CD4-positive, CD25-positive, alpha-beta regulatory T cell (primary cell): ENCODE measurements around the gene SPTB. TPM values are rescaled to one million over a fixed set of nuclear protein-coding genes. Genes with fewer than 3 reads are reported as not detected.
A peak's percentile ranks its signal among the peaks of the same experiment; 100 is the strongest.

Experiments used
- ATAC-seq, 2 donors: fragments of 150-1000 bp; cut with Tn5 transposase; one replicate each; pipeline ENCODE4 v1.10.0; 2021; ENCODE audit warnings: low read depth in 2 of 2, moderate number of reproducible peaks in 2 of 2, moderate library complexity in 1 of 2
- DNase-seq, 3 donors: peaks; one replicate each; pipeline versions ENCODE4 v3.0.0 to v3.0.0-alpha.2; 2012 to 2022; ENCODE audit warnings: mixed read lengths in 1 of 3
- H3K27ac ChIP-seq: one replicate; pipeline ENCODE4 v1.7.0; 2013; ENCODE audit warnings: mild to moderate bottlenecking, low read length; ENCODE audit not compliant: insufficient read depth, poor library complexity, severe bottlenecking
- H3K27me3 ChIP-seq: one replicate; pipeline ENCODE4 v1.7.0; 2013; ENCODE audit warnings: low read length; ENCODE audit not compliant: control insufficient read depth, insufficient read depth
- H3K36me3 ChIP-seq: one replicate; pipeline ENCODE4 v1.7.0; 2013; ENCODE audit warnings: mild to moderate bottlenecking, low read length, moderate library complexity; ENCODE audit not compliant: control insufficient read depth, insufficient read depth
- H3K4me1 ChIP-seq: 2 replicates; pipeline ENCODE4 v1.7.0; 2013; ENCODE audit warnings: mild to moderate bottlenecking, low read length; ENCODE audit not compliant: insufficient read depth, control insufficient read depth, poor library complexity, severe bottlenecking
- H3K4me3 ChIP-seq: one replicate; pipeline ENCODE4 v1.7.0; 2013; ENCODE audit warnings: low read depth, mild to moderate bottlenecking, low read length, moderate library complexity
- H3K9me3 ChIP-seq, 2 experiments: 1 replicate in 1 of 2; 2 replicates in 1 of 2; pipeline ENCODE4 v1.7.0; 2013; ENCODE audit warnings: low read length in 2 of 2, mild to moderate bottlenecking in 1 of 2, moderate library complexity in 1 of 2; ENCODE audit not compliant: control insufficient read depth in 2 of 2
- H3K27ac Mint-ChIP-seq, 3 donors: one replicate each; pipeline ENCODE4 v1.8.0; 2020 to 2022; ENCODE audit warnings: mild to moderate bottlenecking in 3 of 3, mixed read lengths in 3 of 3, moderate library complexity in 2 of 3
- H3K27me3 Mint-ChIP-seq: one replicate; pipeline ENCODE4 v1.8.0; 2022; ENCODE audit warnings: mild to moderate bottlenecking, mixed read lengths
- H3K36me3 Mint-ChIP-seq: one replicate; pipeline ENCODE4 v1.8.0; 2020; ENCODE audit warnings: mixed read lengths
- H3K4me1 Mint-ChIP-seq, 4 donors: one replicate each; pipeline ENCODE4 v1.8.0; 2020 to 2022; ENCODE audit warnings: mixed read lengths in 4 of 4, mild to moderate bottlenecking in 1 of 4
- H3K4me3 Mint-ChIP-seq, 4 donors: one replicate each; pipeline ENCODE4 v1.8.0; 2020 to 2022; ENCODE audit warnings: mild to moderate bottlenecking in 4 of 4, mixed read lengths in 4 of 4, moderate library complexity in 3 of 4
- H3K9me3 Mint-ChIP-seq, 7 donors: one replicate each; pipeline ENCODE4 v1.8.0; 2020 to 2022; ENCODE audit warnings: mixed read lengths in 7 of 7, mild to moderate bottlenecking in 3 of 7, moderate library complexity in 2 of 7
- polyA plus RNA-seq, 4 donors: library from polyadenylated mRNA; unstranded; fragments of 300-500 nt; fragmentation: Illumina TruSeq; gene quantifications; one replicate each; pipeline ENCODE4 v1.2.3, GENCODE V29; 2021
- total RNA-seq: library from RNA; stranded (reverse); gene quantifications from one replicate; pipeline ENCODE4 v1.2.3, GENCODE V29; 2022

The SPTB gene
- total and polyA plus RNA-seq, 5 donors from 2014 or later: 0.11 to 0.91 (median 0.24) TPM; not detected in 1

GRCh38 chr14:64912261-64912660, 32.6 kb upstream of the SPTB start:
- no peak overlapping the region for H3K4me3 ChIP-seq
- peaks cover 7% of the 10 kb centered on the region for H3K36me3 Mint-ChIP-seq
- H3K27me3 ChIP-seq: peaks cover 3% of the 10 kb centered on the region
- H3K9me3 Mint-ChIP-seq: no peaks in the 10 kb centered on the region
- H3K27ac Mint-ChIP-seq: no peak overlapping the region
- DNase-seq (peak in 1 of 3 donors; percentile 12), ATAC-seq (no peak)
- H3K27ac ChIP-seq: no peak overlapping the region
- H3K4me1 ChIP-seq: peaks cover 26% of the 10 kb centered on the region
- H3K4me3 Mint-ChIP-seq: peak overlapping the region in 2 of 4 donors; percentile 67 to 91
- peaks cover 23 to 44% (median 33%) of the 10 kb centered on the region in 4 donors for H3K4me1 Mint-ChIP-seq
- H3K27me3 Mint-ChIP-seq: peaks cover 26% of the 10 kb centered on the region
- H3K36me3 ChIP-seq: no peaks in the 10 kb centered on the region
- H3K9me3 ChIP-seq: no peaks in the 10 kb centered on the region

- no peak overlapping the region for H3K27ac Mint-ChIP-seq
These were observed 31.3 kb upstream of the SPTB start for GRCh38 chr14:64910847-64911495.

GRCh38 chr14:64906022-64906421, 26.3 kb upstream of the SPTB start:
- no peak for ATAC-seq
- no peak overlapping the region for H3K27ac ChIP-seq
- peaks cover 6% of the 10 kb centered on the region for H3K27me3 ChIP-seq
- no peaks in the 10 kb centered on the region for H3K9me3 ChIP-seq
- H3K4me1 ChIP-seq: no peaks in the 10 kb centered on the region
- no peaks in the 10 kb centered on the region for H3K4me1 Mint-ChIP-seq
- no peak overlapping the region for H3K4me3 Mint-ChIP-seq
- peaks cover 47% of the 10 kb centered on the region for H3K27me3 Mint-ChIP-seq
- no peaks in the 10 kb centered on the region for H3K36me3 Mint-ChIP-seq
- no peak overlapping the region for H3K4me3 ChIP-seq
- peak overlapping the region in 1 of 3 donors; percentile 72 for H3K27ac Mint-ChIP-seq
- peaks cover 0 to 2% (median 0%) of the 10 kb centered on the region in 7 donors for H3K9me3 Mint-ChIP-seq
- H3K36me3 ChIP-seq: no peaks in the 10 kb centered on the region
- DNase-seq: no peak

More at GRCh38 chr14:64910847-64911495, 31.3 kb upstream of the SPTB start:
- H3K4me1 ChIP-seq: peaks cover 16% of the 10 kb centered on the region
- peaks cover 4% of the 10 kb centered on the region for H3K36me3 Mint-ChIP-seq
- peaks cover 17 to 33% (median 27%) of the 10 kb centered on the region in 4 donors for H3K4me1 Mint-ChIP-seq
- peaks cover 3% of the 10 kb centered on the region for H3K27me3 ChIP-seq
- H3K27ac ChIP-seq: no peak overlapping the region
- no peak for DNase-seq
- ATAC-seq: no peak
- peaks cover 0 to 2% (median 0%) of the 10 kb centered on the region in 7 donors for H3K9me3 Mint-ChIP-seq
- H3K36me3 ChIP-seq: no peaks in the 10 kb centered on the region
- no peak overlapping the region for H3K4me3 ChIP-seq
- peaks cover 32% of the 10 kb centered on the region for H3K27me3 Mint-ChIP-seq
- no peak overlapping the region for H3K4me3 Mint-ChIP-seq
- H3K9me3 ChIP-seq: no peaks in the 10 kb centered on the region

GRCh38 chr14:64899958-64900357, 20.3 kb upstream of the SPTB start:
- no peaks in the 10 kb centered on the region for H3K9me3 Mint-ChIP-seq
- no peaks in the 10 kb centered on the region for H3K36me3 Mint-ChIP-seq
- Histone ChIP-seq H3K27ac (no peak overlapping the region), H3K27me3 (peaks cover 12% of the 10 kb centered on the region), H3K36me3 (no peaks in the 10 kb centered on the region), H3K4me3 (no peak overlapping the region), H3K9me3 (no peaks in the 10 kb centered on the region), H3K4me1 (no peaks in the 10 kb centered on the region)
- ATAC-seq (no peak), DNase-seq (no peak)
- no peak overlapping the region for H3K27ac Mint-ChIP-seq
- no peak overlapping the region for H3K4me3 Mint-ChIP-seq
- H3K4me1 Mint-ChIP-seq: no peaks in the 10 kb centered on the region
- H3K27me3 Mint-ChIP-seq: peaks cover 36% of the 10 kb centered on the region

- Histone ChIP-seq H3K4me1 (no peaks in the 10 kb centered on the region), H3K9me3 (no peaks in the 10 kb centered on the region), H3K27me3 (peaks cover 11% of the 10 kb centered on the region), H3K27ac (no peak overlapping the region), H3K4me3 (no peak overlapping the region), H3K36me3 (no peaks in the 10 kb centered on the region)
- H3K4me1 Mint-ChIP-seq: peaks cover 0 to 6% (median 3%) of the 10 kb centered on the region in 4 donors
- no peak overlapping the region for H3K4me3 Mint-ChIP-seq
- peak; percentile 30 to 78 (median 59) for DNase-seq
- ATAC-seq: peak; percentile 79 to 87
- H3K36me3 Mint-ChIP-seq: no peaks in the 10 kb centered on the region
- H3K27me3 Mint-ChIP-seq: peaks cover 21% of the 10 kb centered on the region
- no peak overlapping the region for H3K27ac Mint-ChIP-seq
- H3K9me3 Mint-ChIP-seq: no peaks in the 10 kb centered on the region
These were observed 12.2 kb upstream of the SPTB start for GRCh38 chr14:64891839-64892375.

- no peak overlapping the region for H3K4me3 Mint-ChIP-seq
- Histone ChIP-seq H3K4me1 (no peaks in the 10 kb centered on the region), H3K4me3 (no peak overlapping the region), H3K9me3 (no peaks in the 10 kb centered on the region), H3K27me3 (peaks cover 11% of the 10 kb centered on the region), H3K36me3 (no peaks in the 10 kb centered on the region), H3K27ac (no peak overlapping the region)
- ATAC-seq: no peak
- H3K27ac Mint-ChIP-seq: no peak overlapping the region
- H3K4me1 Mint-ChIP-seq: peaks cover 0 to 6% (median 3%) of the 10 kb centered on the region in 4 donors
- H3K9me3 Mint-ChIP-seq: no peaks in the 10 kb centered on the region
- no peaks in the 10 kb centered on the region for H3K36me3 Mint-ChIP-seq
- DNase-seq: no peak
- H3K27me3 Mint-ChIP-seq: peaks cover 19% of the 10 kb centered on the region
These were observed 11.6 kb upstream of the SPTB start for GRCh38 chr14:64891173-64891838.

GRCh38 chr14:64889352-64889751, 9.6 kb upstream of the SPTB start:
- peaks cover 0 to 6% (median 3%) of the 10 kb centered on the region in 4 donors for H3K4me1 Mint-ChIP-seq
- H3K4me3 ChIP-seq: no peak overlapping the region
- no peaks in the 10 kb centered on the region for H3K4me1 ChIP-seq
- no peaks in the 10 kb centered on the region for H3K9me3 ChIP-seq
- H3K4me3 Mint-ChIP-seq: no peak overlapping the region
- H3K9me3 Mint-ChIP-seq: no peaks in the 10 kb centered on the region
- no peak overlapping the region for H3K27ac ChIP-seq
- no peak for DNase-seq
- no peaks in the 10 kb centered on the region for H3K36me3 ChIP-seq
- peaks cover 34% of the 10 kb centered on the region for H3K27me3 Mint-ChIP-seq
- no peak overlapping the region for H3K27ac Mint-ChIP-seq
- no peaks in the 10 kb centered on the region for H3K36me3 Mint-ChIP-seq
- no peak for ATAC-seq
- peaks cover 25% of the 10 kb centered on the region for H3K27me3 ChIP-seq
